ENCODE results near the gene WASHC1.
"Not testable (repeated sequence)": the region's sequence is repeated elsewhere in the genome, so short reads cannot be mapped to it uniquely, and the experiment has no call there.

The WASHC1 gene

DNA sequence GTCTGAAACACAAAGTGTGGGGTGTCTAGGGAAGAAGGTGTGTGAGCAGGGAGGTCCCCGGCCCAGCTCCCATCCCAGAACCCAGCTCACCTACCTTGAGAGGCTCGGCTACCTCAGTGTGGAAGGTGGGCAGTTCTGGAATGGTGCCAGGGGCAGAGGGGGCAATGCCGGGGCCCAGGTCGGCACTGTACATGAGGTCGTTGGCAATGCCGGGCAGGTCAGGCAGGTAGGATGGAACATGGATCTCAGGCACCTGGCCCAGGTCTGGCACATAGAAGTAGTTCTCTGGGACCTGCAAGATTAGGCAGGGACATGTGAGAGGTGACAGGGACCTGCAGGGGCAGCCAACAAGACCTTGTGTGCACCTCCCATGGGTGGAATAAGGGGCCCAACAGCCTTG is 12.4 kb downstream of the WASHC1 start:
- not testable (repeated sequence) for DNase-seq (ENCODE audit: low spot score); FAIRE-seq

DNA sequence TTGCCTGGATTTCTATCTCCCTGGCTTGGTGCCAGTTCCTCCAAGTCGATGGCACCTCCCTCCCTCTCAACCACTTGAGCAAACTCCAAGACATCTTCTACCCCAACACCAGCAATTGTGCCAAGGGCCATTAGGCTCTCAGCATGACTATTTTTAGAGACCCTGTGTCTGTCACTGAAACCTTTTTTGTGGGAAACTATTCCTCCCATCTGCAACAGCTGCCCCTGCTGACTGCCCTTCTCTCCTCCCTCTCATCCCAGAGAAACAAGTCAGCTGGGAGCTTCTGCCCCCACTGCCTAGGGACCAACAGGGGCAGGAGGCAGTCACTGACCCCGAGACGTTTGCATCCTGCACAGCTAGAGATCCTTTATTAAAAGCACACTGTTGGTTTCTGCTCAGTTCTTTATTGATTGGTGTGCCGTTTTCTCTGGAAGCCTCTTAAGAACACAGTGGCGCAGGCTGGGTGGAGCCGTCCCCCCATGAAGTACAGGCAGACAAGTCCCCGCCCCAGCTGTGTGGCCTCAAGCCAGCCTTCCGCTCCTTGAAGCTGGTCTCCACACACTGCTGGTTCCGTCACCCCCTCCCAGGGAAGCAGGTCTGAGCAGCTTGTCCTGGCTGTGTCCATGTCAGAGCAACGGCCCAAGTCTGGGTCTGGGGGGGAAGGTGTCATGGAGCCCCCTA is 15.0 kb downstream of the WASHC1 start:
- FAIRE-seq; DNase-seq (ENCODE audit: low spot score): not testable (repeated sequence)

DNA sequence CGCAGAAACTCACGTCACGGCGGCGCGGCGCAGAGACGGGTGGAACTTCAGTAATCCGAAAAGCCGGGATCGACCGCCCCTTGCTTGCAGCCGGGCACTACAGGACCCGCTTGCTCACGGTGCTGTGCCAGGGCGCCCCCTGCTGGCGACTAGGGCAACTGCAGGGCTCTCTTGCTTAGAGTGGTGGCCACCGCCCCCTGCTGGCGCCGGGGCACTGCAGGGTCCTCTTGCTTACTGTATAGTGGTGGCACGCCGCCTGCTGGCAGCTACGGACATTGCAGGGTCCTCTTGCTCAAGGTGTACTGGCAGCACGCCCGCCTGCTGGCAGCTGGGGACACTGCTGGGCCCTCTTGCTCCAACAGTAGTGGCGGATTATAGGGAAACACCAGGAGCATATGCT is 18.1 kb downstream of the WASHC1 start:
- not testable (repeated sequence) for FAIRE-seq; DNase-seq (ENCODE audit: low spot score)

DNA sequence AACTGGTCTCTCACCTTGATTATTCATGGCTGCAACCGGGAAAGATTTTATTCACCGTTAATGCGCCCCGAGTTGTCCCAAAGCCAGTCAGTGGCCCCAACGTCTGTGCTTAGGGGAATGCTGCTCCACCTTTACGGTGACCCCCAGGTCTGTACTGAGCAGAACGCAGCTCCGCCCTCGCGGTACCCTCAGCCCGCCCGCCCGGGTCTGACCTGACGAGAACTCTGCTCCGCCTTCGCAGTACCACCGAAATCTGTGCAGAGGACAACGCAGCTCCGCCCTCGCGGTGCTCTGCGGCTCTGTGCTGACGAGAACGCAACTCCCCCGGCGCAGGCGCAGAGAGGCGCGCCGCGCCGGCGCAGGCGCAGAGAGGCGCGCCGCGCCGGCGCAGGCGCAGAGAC is 18.6 kb downstream of the WASHC1 start:
- FAIRE-seq; DNase-seq (ENCODE audit: low spot score): not testable (repeated sequence)

DNA sequence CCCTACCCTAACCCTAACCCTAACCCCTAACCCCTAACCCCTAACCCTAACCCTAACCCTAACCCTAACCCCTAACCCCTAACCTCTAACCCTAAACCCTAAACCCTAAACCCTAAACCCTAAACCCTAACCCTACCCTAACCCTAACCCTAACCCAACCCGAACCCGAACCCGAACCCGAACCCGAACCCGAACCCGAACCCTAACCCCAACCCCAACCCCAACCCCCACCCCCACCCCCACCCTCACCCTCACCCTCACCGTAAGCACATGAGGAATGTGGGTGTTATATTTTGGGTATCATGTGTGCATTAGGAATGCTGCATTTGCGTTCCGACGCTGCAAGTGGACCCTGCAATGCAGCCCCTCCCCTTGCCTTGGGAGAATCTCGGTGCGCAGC is 19.0 kb downstream of the WASHC1 start:
- FAIRE-seq; DNase-seq (ENCODE audit: low spot score): not testable (repeated sequence)

Data from RCC 7860 (cell line).